Measurements from ENCODE around the gene UVSSA. TPM values are rescaled to one million over a fixed set of nuclear protein-coding genes. Genes with fewer than 3 reads are reported as not detected.

Gene UVSSA, protein sequence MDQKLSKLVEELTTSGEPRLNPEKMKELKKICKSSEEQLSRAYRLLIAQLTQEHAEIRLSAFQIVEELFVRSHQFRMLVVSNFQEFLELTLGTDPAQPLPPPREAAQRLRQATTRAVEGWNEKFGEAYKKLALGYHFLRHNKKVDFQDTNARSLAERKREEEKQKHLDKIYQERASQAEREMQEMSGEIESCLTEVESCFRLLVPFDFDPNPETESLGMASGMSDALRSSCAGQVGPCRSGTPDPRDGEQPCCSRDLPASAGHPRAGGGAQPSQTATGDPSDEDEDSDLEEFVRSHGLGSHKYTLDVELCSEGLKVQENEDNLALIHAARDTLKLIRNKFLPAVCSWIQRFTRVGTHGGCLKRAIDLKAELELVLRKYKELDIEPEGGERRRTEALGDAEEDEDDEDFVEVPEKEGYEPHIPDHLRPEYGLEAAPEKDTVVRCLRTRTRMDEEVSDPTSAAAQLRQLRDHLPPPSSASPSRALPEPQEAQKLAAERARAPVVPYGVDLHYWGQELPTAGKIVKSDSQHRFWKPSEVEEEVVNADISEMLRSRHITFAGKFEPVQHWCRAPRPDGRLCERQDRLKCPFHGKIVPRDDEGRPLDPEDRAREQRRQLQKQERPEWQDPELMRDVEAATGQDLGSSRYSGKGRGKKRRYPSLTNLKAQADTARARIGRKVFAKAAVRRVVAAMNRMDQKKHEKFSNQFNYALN
- total RNA-seq: 8.6 and 34.8 TPM in 2 replicates

DNA sequence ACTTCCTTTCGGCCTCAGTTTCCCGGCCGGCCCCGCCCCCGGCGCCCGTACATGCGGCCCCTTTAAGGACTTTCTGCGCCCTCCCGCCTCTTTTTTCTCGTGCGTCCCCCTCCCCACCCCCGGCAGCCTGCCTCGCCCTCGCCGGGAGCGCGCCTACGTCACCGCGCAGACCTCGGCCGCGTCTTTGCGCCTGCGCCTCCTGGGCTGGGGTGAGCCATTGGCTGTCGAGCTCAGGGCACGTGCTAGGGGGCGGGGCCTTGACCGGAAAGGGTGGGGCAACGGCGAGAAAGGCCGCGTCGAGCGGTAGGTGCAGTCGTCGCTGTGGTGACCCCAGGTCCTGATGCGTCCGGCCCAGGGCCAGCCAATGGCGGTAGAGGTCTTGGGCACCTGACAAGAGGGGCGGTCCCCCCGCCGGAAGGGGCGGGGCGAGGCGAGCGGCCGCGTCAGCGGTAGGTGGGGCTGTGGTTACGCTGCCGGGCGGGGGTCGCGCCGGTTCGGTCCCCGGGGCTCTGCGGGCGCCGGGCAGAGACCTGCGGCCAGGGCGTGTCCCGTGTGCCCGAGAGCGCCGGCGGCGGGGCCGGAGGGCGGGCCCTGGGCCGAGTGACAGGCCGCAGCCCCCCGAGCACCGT is at the start of gene UVSSA:
Gene UVSSA, plus strand, starts transcription at position 428 of the 629 bp plus-strand sequence. CDS start 884 bp downstream, outside the sequence.

DNA sequence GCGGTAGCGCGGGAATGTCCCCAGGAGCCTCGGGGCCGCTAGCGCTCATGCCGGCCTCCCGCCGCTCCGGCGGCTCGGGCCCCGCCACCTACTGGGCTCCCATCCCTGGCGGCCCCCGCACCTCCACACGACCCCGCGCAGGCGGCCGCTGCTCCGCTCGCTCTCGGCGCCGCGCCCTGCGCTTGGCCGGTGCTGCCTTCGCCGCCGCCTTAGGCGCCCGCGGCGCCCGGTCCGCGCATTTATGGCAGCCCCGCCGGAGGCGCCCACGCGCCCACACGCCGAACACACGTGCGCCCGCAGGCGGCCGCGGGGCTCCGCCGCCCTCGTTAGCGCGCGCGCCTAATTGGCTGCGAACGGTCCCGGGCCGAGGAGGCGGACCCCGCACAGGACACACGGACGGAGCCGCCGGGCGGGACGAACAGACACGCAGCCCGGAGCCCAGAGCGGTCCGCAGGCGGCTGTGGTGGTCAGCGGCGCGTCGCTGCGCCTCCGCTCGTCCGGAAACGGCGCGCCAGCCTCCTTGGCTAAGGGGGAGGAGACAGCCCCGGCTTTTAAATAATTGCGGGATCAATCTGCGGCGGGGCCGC is 59.5 kb downstream of the UVSSA start, which contains the start of gene NKX1-1:
Gene NKX1-1, minus strand, starts transcription at position 49 of the 587 bp plus-strand sequence. Its CDS starts 0 bp downstream, at position 49.

Other genes with a start within 250 kb of the UVSSA start
- 0.92 and 1.8 TPM in 2 replicates for gene RNF212, start 233.6 kb upstream of the UVSSA start, total RNA-seq
- gene SPON2, start 174.6 kb upstream of the UVSSA start, total RNA-seq: 55.5 and 911 TPM in 2 replicates
- 172 and 292 TPM in 2 replicates for gene CTBP1, start 98.1 kb upstream of the UVSSA start, total RNA-seq
- 58.5 and 67.5 TPM in 2 replicates for gene MAEA, start 57.3 kb upstream of the UVSSA start, total RNA-seq
- gene NKX1-1, start 59.2 kb downstream of the UVSSA start, total RNA-seq: not detected in 2 replicates